ENCODE data around the gene MOB1B.
"Not testable (repeated sequence)": the region's sequence is repeated elsewhere in the genome, so short reads cannot be mapped to it uniquely, and the experiment has no call there.

MOB1B gene

DNA sequence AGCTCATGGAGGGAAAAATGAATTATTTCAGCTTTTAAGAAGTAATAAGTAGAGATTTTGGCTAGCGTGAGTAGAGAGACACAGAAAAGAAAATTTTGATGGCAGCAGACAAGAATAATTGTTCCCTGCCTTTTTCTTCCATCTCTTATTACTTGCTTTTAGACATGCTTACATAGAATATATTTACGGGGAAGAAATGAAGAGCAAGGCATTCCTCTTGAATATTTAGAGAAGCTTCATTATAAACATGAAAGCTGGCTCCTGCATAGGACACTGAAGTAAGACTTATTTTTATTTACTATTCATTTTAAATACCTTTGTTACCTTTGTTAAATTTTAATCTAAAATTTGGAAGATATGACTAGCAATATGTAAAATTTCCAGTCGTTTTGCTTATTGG, 123.5 kb downstream of the MOB1B start:
- no peak for DNase-seq (ENCODE audit: low read depth)

GRCh38 chr4:71026086-71026485, 123.9 kb downstream of the MOB1B start:
- TF ChIP-seq, protein P1, sequence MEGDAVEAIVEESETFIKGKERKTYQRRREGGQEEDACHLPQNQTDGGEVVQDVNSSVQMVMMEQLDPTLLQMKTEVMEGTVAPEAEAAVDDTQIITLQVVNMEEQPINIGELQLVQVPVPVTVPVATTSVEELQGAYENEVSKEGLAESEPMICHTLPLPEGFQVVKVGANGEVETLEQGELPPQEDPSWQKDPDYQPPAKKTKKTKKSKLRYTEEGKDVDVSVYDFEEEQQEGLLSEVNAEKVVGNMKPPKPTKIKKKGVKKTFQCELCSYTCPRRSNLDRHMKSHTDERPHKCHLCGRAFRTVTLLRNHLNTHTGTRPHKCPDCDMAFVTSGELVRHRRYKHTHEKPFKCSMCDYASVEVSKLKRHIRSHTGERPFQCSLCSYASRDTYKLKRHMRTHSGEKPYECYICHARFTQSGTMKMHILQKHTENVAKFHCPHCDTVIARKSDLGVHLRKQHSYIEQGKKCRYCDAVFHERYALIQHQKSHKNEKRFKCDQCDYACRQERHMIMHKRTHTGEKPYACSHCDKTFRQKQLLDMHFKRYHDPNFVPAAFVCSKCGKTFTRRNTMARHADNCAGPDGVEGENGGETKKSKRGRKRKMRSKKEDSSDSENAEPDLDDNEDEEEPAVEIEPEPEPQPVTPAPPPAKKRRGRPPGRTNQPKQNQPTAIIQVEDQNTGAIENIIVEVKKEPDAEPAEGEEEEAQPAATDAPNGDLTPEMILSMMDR (conservative IDR thresholded peaks at IDR 0.05; ENCODE audit: low read depth, low read length) = no peak
- no peak overlapping the region for H3K4me3 ChIP-seq (ENCODE audit: low read length)
- peak; percentile 51 for DNase-seq (ENCODE audit: low read depth)

More for the DNA sequence above, 123.5 kb downstream of the MOB1B start:
- TF ChIP-seq, protein P1 (conservative IDR thresholded peaks at IDR 0.05; ENCODE audit: low read depth, low read length) = no peak
- H3K4me3 ChIP-seq (ENCODE audit: low read length) = no peak overlapping the region

DNA sequence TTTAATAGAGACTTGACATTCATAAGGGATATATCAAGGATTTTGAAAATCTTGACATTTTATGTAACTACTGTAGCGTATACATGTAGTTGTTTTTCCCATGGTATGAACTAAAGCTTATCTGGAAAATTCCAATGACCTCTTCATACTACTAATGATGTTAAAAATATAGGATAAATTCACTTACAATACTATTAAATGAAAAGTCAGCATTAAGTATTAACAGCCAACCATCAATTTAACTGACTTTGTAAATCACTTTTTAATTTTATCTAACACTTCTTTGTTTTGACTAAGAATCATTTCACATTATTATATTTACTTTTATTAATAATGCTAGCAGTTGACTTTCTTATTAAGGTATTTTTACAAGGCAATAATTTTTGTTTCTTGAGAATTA, 125.4 kb downstream of the MOB1B start:
- no peak overlapping the region for H3K4me3 ChIP-seq (ENCODE audit: low read length)
- DNase-seq (ENCODE audit: low read depth) = no peak
- TF ChIP-seq, protein P1 (conservative IDR thresholded peaks at IDR 0.05; ENCODE audit: low read depth, low read length) = no peak

GRCh38 chr4:71029504-71029903, 127.3 kb downstream of the MOB1B start:
- no peak overlapping the region for H3K4me3 ChIP-seq (ENCODE audit: low read length)
- DNase-seq (ENCODE audit: low read depth) = no peak
- TF ChIP-seq, protein P1 (conservative IDR thresholded peaks at IDR 0.05; ENCODE audit: low read depth, low read length) = no peak

DNA sequence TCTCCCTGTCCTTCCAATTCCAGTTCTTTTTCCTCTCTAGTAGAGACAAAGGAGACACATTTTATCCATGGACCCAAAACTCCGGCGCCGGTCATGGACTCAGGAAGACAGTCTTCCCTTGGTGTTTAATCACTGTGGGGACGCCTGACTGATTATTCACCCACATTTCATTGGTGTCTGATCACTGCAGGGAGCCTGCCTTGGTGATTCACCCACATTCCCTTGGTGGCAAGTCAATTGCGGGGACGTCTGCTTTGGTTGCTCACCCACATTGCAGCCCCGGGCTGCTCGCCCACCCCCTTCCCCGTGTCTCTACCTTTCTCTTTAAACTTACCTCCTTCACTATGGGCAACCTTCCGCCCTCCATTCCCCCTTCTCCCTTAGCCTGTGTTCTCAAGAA, 129.9 kb downstream of the MOB1B start:
- not testable (repeated sequence) for DNase-seq (ENCODE audit: low read depth)

More for the DNA sequence above, 129.9 kb downstream of the MOB1B start:
- H3K4me3 ChIP-seq (ENCODE audit: low read length) = not testable (repeated sequence)
